Muscle layer of colon (tissue), 2 donors: Measurements from ENCODE around the gene ZNF831.

Experiments used
- H3K27ac ChIP-seq: one replicate; pipeline ENCODE4 v1.7.0; 2013; ENCODE audit warnings: low read depth, mild to moderate bottlenecking, low read length, moderate library complexity
- H3K27me3 ChIP-seq, 2 donors: one replicate each; pipeline ENCODE4 v1.7.0; 2013; ENCODE audit warnings: low read length in 2 of 2, mild to moderate bottlenecking in 2 of 2; ENCODE audit not compliant: insufficient read depth in 2 of 2, control insufficient read depth in 1 of 2
- H3K36me3 ChIP-seq: one replicate; pipeline ENCODE4 v1.7.0; 2013; ENCODE audit warnings: mild to moderate bottlenecking, low read length; ENCODE audit not compliant: insufficient read depth
- H3K4me1 ChIP-seq: one replicate; pipeline ENCODE4 v1.7.0; 2013; ENCODE audit warnings: mild to moderate bottlenecking, low read length; ENCODE audit not compliant: insufficient read depth
- H3K4me3 ChIP-seq, 2 donors: one replicate each; pipeline ENCODE4 v1.7.0; 2013; ENCODE audit warnings: low read length in 2 of 2, low read depth in 1 of 2, mild to moderate bottlenecking in 1 of 2, moderate library complexity in 1 of 2
- H3K9ac ChIP-seq: one replicate; pipeline ENCODE4 v1.7.0; 2013; ENCODE audit warnings: low read length
- H3K9me3 ChIP-seq: one replicate; pipeline ENCODE4 v1.7.0; 2013; ENCODE audit warnings: mild to moderate bottlenecking, low read length
- donor health status: abdominal sarcoma.
- donor health status: Adenocarcinoma of cecum.

Gene ZNF831

DNA sequence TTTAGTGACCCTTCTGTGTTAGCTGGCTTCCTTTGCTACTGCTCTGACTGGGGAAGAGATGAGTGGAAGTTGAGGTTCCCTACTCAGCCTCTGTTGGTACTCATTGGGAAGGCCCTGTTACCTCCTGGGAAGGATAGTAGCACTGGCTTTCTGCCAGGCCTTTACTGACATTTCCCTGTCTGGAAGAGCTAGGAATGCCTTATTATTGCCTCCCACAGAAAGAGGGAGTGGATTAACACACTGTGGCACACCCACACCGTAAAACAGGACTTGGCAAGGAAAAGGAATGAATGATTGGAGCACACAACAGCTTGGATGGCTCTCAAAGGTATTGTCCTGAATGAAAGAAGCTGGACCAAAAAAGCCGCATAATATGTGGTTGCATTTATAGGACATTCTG is 12.2 kb downstream of the ZNF831 start:
- H3K36me3 ChIP-seq: no peaks in the 10 kb centered on the region
- no peaks in the 10 kb centered on the region for H3K4me1 ChIP-seq
- H3K9me3 ChIP-seq: no peaks in the 10 kb centered on the region
- H3K4me3 ChIP-seq: no peak overlapping the region
- H3K9ac ChIP-seq: no peak overlapping the region
- H3K27me3 ChIP-seq: no peaks in the 10 kb centered on the region
- no peak overlapping the region for H3K27ac ChIP-seq

DNA sequence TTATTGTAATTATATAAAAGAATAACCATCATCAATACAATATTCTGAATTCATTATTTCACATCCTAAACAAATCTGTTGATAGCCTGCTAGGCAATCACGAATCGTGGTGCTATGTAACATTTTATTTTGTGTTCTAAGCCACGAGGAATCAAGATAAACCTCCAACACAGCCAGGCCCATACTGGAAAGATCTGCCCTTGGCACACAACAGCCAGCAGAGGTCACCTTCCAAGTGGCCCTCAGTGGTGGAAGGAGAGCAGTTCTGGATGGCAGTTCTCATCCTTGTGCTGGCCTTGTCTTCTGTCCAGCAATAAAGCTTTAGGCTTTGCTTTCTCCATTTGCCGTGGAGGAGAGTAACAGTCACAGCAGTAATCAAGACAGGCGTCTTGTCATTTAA is 13.2 kb downstream of the ZNF831 start:
- Histone ChIP-seq H3K9me3 (no peaks in the 10 kb centered on the region), H3K9ac (no peak overlapping the region), H3K4me3 (no peak overlapping the region), H3K36me3 (no peaks in the 10 kb centered on the region), H3K4me1 (no peaks in the 10 kb centered on the region), H3K27me3 (no peaks in the 10 kb centered on the region), H3K27ac (no peak overlapping the region)

DNA sequence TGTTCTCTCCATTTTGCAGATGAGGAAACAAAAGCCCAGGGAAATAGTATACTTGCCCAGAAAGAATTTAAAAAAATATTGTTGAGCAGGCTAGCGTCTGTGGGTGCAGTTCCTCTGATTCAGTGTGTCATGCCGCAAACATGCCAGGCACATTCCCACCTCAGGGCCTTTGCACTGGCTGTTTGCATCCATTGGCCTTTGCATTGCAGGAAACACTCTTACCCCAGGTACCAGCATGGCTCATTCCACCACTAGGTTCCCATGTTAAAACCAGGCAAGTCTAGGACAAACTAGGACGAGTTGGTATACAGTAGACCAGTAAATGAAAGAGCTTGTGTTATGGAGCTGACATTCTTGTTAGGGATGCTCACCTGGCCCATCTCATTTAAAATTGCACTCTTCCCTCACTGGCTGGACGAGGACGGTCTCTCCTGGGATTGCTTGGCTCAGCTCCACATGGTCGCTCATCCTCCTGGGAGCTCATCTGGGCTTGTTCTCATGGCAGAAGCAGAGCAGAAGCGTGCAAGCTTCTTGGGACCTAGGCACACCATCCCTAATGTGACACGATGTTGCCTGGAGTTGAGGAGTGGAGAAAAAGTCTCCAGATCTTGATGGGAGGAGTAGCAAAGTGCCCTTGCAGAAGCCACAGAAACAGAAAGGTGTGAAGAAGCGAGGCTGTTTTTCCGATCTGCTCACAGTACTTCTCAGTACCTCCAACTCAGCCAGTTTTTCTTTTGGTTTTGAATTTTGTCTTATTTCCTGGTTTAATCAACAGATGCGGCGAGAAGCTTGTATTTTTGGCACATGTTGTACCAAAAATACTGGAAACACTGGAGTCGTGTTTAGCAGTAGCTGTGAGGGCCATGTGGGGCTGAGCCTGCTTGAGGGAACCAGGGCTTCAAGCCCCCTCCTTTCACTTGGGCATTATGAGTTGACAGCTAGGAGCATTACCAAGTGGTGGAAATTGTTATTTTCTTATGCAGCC is 13.9 kb downstream of the ZNF831 start:
- Histone ChIP-seq H3K27ac (no peak overlapping the region), H3K27me3 (no peaks in the 10 kb centered on the region), H3K9ac (no peak overlapping the region), H3K9me3 (no peaks in the 10 kb centered on the region), H3K4me1 (no peaks in the 10 kb centered on the region), H3K4me3 (no peak overlapping the region), H3K36me3 (no peaks in the 10 kb centered on the region)

DNA sequence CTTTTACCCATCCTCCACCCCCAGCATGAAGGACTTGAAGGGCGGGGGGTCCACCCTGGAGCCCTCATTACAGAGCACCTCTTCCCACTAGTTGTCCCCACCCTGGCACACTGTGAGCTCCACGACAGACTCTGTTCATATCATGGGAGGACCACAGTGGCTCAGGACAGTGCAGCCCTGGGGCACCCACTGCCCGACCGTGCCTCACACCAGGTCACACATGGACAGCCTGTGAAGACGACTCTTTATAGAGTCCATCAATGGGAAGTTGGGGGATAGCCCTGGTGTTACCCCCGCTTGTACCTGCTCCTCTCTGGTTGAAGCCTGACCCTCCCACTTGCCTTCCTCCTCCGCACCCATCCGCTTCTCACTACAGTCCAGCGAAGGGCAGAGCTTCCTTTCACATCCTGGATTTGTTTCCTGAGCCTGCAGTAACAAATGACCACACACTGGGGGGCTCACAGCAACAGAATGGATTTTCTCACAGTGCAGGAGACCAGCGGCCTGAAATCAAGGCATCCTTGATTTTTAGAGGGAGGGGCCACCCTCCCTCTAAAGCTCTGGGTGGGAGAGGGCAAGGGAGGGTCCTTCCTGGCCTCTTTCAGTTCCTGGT is 15.5 kb downstream of the ZNF831 start:
- Histone ChIP-seq H3K9ac (no peak overlapping the region), H3K4me1 (no peaks in the 10 kb centered on the region), H3K27ac (no peak overlapping the region), H3K9me3 (no peaks in the 10 kb centered on the region), H3K27me3 (no peaks in the 10 kb centered on the region), H3K4me3 (no peak overlapping the region), H3K36me3 (no peaks in the 10 kb centered on the region)

- Histone ChIP-seq H3K4me1 (no peaks in the 10 kb centered on the region), H3K4me3 (no peak overlapping the region), H3K27ac (no peak overlapping the region), H3K27me3 (no peaks in the 10 kb centered on the region), H3K36me3 (no peaks in the 10 kb centered on the region), H3K9ac (no peak overlapping the region), H3K9me3 (no peaks in the 10 kb centered on the region)
Measured at GRCh38 chr20:59179988-59180387, 16.4 kb downstream of the ZNF831 start.

- Histone ChIP-seq H3K9me3 (no peaks in the 10 kb centered on the region), H3K4me3 (no peak overlapping the region), H3K36me3 (no peaks in the 10 kb centered on the region), H3K4me1 (no peaks in the 10 kb centered on the region), H3K27ac (no peak overlapping the region), H3K9ac (no peak overlapping the region), H3K27me3 (no peaks in the 10 kb centered on the region)
Measured at GRCh38 chr20:59181936-59182335, 18.3 kb downstream of the ZNF831 start.

- H3K4me1 ChIP-seq: no peaks in the 10 kb centered on the region
- no peak overlapping the region for H3K27ac ChIP-seq
- no peak overlapping the region for H3K4me3 ChIP-seq
- H3K27me3 ChIP-seq: no peaks in the 10 kb centered on the region
- H3K9ac ChIP-seq: no peak overlapping the region
- no peaks in the 10 kb centered on the region for H3K9me3 ChIP-seq
- H3K36me3 ChIP-seq: no peaks in the 10 kb centered on the region
Measured at GRCh38 chr20:59182401-59183044, 18.9 kb downstream of the ZNF831 start.

DNA sequence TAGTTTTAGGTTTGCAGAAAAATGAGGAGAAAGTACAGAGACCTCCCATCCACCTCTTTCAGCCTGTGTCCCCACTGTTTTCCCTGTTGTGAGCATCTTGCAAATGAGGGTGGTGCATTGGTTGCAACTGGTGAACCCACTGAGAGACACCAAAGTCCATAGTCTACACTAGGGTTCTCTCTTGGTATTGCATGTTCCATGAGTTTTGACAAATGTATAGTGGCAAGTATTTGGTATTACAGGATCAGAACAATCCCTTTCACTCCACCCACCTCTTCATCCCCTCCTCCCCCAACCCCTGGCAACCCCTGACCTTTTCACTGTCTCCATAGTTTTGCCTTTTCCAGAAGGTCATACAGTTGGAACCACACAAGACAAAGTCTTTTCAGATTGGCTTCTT is 20.1 kb downstream of the ZNF831 start:
- H3K27ac ChIP-seq: no peak overlapping the region
- no peaks in the 10 kb centered on the region for H3K9me3 ChIP-seq
- H3K27me3 ChIP-seq: no peaks in the 10 kb centered on the region
- no peak overlapping the region for H3K9ac ChIP-seq
- H3K4me1 ChIP-seq: no peaks in the 10 kb centered on the region
- H3K36me3 ChIP-seq: no peaks in the 10 kb centered on the region
- no peak overlapping the region for H3K4me3 ChIP-seq

GRCh38 chr20:59184880-59185447 is 21.3 kb downstream of the ZNF831 start:
- H3K36me3 ChIP-seq: no peaks in the 10 kb centered on the region
- no peaks in the 10 kb centered on the region for H3K4me1 ChIP-seq
- no peak overlapping the region for H3K4me3 ChIP-seq
- no peaks in the 10 kb centered on the region for H3K27me3 ChIP-seq
- H3K27ac ChIP-seq: no peak overlapping the region
- H3K9me3 ChIP-seq: no peaks in the 10 kb centered on the region
- H3K9ac ChIP-seq: no peak overlapping the region

DNA sequence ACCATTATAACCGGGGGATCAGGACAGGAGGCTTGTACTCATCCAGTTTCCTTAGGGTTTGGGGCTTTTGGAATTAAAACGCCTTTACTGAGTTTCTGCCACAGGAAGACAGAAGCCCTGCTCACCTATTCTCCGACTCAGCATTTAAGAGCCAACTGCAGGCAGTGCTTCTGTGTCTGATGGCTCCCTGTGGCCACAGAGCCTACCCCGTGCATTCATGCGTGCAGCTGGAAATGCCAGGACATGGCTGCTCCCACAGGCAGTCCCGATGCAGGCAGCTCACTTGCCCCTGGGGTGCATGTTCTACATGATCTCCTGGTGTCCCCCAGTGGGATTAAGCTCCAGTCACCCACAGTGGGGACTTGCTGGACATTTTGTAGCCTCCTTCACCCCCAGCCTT is 22.2 kb downstream of the ZNF831 start:
- Histone ChIP-seq H3K9me3 (no peaks in the 10 kb centered on the region), H3K27me3 (no peaks in the 10 kb centered on the region), H3K4me1 (no peaks in the 10 kb centered on the region), H3K9ac (no peak overlapping the region), H3K4me3 (no peak overlapping the region), H3K27ac (no peak overlapping the region), H3K36me3 (no peaks in the 10 kb centered on the region)

DNA sequence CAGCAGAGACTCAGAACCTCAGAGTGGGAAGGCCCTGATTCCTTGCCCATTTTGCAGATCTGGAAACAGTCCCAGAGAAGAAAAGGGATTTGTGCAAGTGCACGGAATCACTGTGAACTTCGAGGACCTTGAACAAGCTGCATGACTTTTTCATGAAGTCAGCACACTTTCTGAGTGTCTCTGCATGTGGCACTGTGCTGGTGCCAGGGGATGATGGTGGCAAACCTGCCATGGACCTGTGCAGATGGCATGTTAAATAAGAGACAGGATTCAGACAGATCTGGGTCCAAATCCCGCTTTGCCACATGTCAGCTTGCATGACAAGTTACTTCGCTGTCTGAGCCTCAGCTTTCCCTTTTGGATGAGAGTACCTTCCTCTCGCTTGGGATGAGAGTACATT is 26.8 kb downstream of the ZNF831 start:
- Histone ChIP-seq H3K36me3 (no peaks in the 10 kb centered on the region), H3K9ac (no peak overlapping the region), H3K27ac (no peak overlapping the region), H3K4me3 (no peak overlapping the region), H3K4me1 (no peaks in the 10 kb centered on the region), H3K27me3 (peaks cover 0 to 23% of the 10 kb centered on the region in 2 donors), H3K9me3 (no peaks in the 10 kb centered on the region)
